ENCODE results near the gene PTPRU. TPM values are rescaled to one million over a fixed set of nuclear protein-coding genes. Genes with fewer than 3 reads are reported as not detected.

Gene PTPRU
- total RNA-seq, 1 experiment from 2014 or later, result 45.5 TPM

DNA sequence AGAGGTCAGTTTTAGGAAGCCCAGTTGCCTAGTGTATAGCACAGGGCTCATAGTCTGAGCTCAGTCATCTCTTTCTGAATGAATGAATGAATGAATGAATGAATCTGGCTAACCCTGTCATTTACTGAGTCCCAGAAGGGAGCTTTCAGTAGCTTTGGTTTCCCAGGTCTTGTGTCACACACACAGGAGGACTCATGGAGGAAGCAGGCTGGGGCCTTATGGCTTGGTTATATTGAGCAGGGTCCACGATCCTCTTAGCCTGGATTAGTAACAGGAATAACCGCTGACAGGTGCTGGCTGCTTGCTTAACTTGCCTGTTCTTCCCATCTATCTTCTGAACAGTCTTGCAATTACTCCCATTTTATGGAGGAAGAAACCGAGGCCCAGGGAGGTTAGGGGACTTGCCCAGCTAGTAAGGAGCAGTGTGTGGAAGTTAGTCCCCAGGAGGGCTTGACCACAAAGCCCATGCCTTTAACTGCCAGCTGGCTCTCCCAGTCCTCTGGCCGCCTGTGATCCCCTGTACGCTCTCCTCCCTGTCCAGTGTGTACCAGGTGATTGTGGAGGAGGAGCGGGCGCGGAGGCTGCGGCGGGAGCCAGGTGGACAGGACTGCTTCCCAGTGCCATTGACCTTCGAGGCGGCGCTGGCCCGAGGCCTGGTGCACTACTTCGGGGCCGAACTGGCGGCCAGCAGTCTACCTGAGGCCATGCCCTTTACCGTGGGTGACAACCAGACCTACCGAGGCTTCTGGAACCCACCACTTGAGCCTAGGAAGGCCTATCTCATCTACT is 46.0 kb downstream of the PTPRU start:
- Histone ChIP-seq H2BK20ac (ENCODE audit: low read depth, low read length, poor library complexity, severe bottlenecking) (no peak overlapping the region), H4K91ac (ENCODE audit: insufficient read length, low read depth, low read length) (no peak overlapping the region), H3K27ac (ENCODE audit: insufficient read length, low read depth, low read length) (no peak overlapping the region), H3K4me2 (ENCODE audit: insufficient read depth, insufficient read length, low read length) (no peak overlapping the region), H3K4ac (ENCODE audit: low read depth, low read length) (no peak overlapping the region), H3K27me3 (ENCODE audit: insufficient read depth, low read length) (no peaks in the 10 kb centered on the region), H3K18ac (ENCODE audit: insufficient read length, low read depth, low read length) (peak overlapping the region; percentile 0), H3K9ac (ENCODE audit: extremely low read depth, insufficient read length, low read length) (no peak overlapping the region), H3K23ac (ENCODE audit: insufficient read length, low read depth, low read length) (no peak overlapping the region), H2BK120ac (ENCODE audit: low read depth, low read length, poor library complexity, severe bottlenecking) (no peak overlapping the region), H2AFZ (ENCODE audit: low read length) (no peak overlapping the region), H3K14ac (ENCODE audit: insufficient read depth, low read length) (no peak overlapping the region), H3K9me3 (ENCODE audit: control insufficient read depth, low read depth, low read length) (no peaks in the 10 kb centered on the region), H3K56ac (ENCODE audit: insufficient read length, low read depth, low read length) (no peak overlapping the region), H4K5ac (ENCODE audit: insufficient read length, low read depth, low read length) (no peak overlapping the region), H2BK12ac (ENCODE audit: insufficient read length, low read depth, low read length) (no peak overlapping the region), H3K79me2 (ENCODE audit: insufficient read depth, low read length) (no peaks in the 10 kb centered on the region), H4K20me1 (ENCODE audit: control insufficient read depth, insufficient read depth, insufficient read length) (no peaks in the 10 kb centered on the region), H4K8ac (replicated peaks; ENCODE audit: insufficient read length, low read depth, low read length) (no peak overlapping the region), H2BK15ac (ENCODE audit: low read depth, low read length) (no peak overlapping the region), H2AK5ac (ENCODE audit: insufficient read length, low read length) (no peak overlapping the region), H3T11ph (ENCODE audit: low read length) (no peak overlapping the region), H3K79me1 (ENCODE audit: insufficient read depth, low read depth, low read length, poor library complexity, severe bottlenecking) (no peaks in the 10 kb centered on the region), H2BK5ac (ENCODE audit: insufficient read length, low read length) (no peak overlapping the region), H3K23me2 (ENCODE audit: insufficient read length, low read depth, low read length, poor library complexity, severe bottlenecking) (peaks cover 2% of the 10 kb centered on the region), H3K4me1 (ENCODE audit: insufficient read depth, low read length) (no peaks in the 10 kb centered on the region; the same call in 1 of the 2 replicates)
- Mint-ChIP-seq H3K4me1 (peaks cover 27 to 39% of the 10 kb centered on the region in 2 experiments), H3K27ac (peak overlapping the region in 1 of 3 experiments; percentile 61; a peak in 1 of 7 replicates), H3K36me3 (ENCODE audit: insufficient read depth in 1 of 3, low read depth in 3 of 3) (peaks cover 0 to 27% (median 17%) of the 10 kb centered on the region in 3 experiments; a peak in 4 of 7 replicates), H3K9me3 (no peaks in the 10 kb centered on the region), H3K4me3 (no peak overlapping the region), H3K27me3 (ENCODE audit: low read depth) (no peaks in the 10 kb centered on the region; the same call in 1 of the 2 replicates)
- TF ChIP-seq, protein P1, sequence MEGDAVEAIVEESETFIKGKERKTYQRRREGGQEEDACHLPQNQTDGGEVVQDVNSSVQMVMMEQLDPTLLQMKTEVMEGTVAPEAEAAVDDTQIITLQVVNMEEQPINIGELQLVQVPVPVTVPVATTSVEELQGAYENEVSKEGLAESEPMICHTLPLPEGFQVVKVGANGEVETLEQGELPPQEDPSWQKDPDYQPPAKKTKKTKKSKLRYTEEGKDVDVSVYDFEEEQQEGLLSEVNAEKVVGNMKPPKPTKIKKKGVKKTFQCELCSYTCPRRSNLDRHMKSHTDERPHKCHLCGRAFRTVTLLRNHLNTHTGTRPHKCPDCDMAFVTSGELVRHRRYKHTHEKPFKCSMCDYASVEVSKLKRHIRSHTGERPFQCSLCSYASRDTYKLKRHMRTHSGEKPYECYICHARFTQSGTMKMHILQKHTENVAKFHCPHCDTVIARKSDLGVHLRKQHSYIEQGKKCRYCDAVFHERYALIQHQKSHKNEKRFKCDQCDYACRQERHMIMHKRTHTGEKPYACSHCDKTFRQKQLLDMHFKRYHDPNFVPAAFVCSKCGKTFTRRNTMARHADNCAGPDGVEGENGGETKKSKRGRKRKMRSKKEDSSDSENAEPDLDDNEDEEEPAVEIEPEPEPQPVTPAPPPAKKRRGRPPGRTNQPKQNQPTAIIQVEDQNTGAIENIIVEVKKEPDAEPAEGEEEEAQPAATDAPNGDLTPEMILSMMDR (conservative IDR thresholded peaks at IDR 0.05), result no peak
- no CpG with 5 or more reads among the region's 19 CpGs for WGBS (ENCODE audit: extremely low coverage, insufficient read length, low lambda C conversion rate)
- DNase-seq, result no peak

Measured in H9 (cell line).